Panc1 (cell line): Measurements from ENCODE around the gene SLC19A2.

Experiments used
- CTCF ChIP-seq: fragments of 450-650 bp; IDR thresholded peaks from 2 replicates; pipeline ENCODE4 v1.5.1; 2017; ENCODE audit warnings: mild to moderate bottlenecking
- POLR2AphosphoS5 ChIP-seq: IDR thresholded peaks from 2 replicates; pipeline ENCODE4 v1.6.1; 2012; ENCODE audit warnings: mild to moderate bottlenecking, low read depth, low read length, moderate library complexity
- REST ChIP-seq, 2 experiments: IDR thresholded peaks; 2 replicates each; pipeline ENCODE4 v1.6.1; 2011 to 2012; ENCODE audit warnings: low read depth in 2 of 2, control low read depth in 1 of 2, low read length in 1 of 2, mild to moderate bottlenecking in 1 of 2, moderate library complexity in 1 of 2; ENCODE audit not compliant: insufficient read depth in 1 of 2
- SIN3A ChIP-seq: IDR thresholded peaks from 2 replicates; pipeline ENCODE4 v1.6.1; 2012; ENCODE audit warnings: low read depth, mild to moderate bottlenecking, low read length, moderate library complexity, borderline replicate concordance; ENCODE audit not compliant: insufficient read depth
- TCF7L2 ChIP-seq: IDR thresholded peaks from 2 replicates; pipeline ENCODE4 v1.6.1; 2011; ENCODE audit warnings: mild to moderate bottlenecking, low read depth, low read length, inconsistent platforms

- TF ChIP-seq REST (IDR thresholded peaks at IDR 0.05; ENCODE audit: insufficient read depth in 1 of 2, low read depth in 2 of 2, low read length in 1 of 2) (no peak), CTCF (no peak), TCF7L2 (no peak), POLR2AphosphoS5 (no peak), SIN3A (no peak)
Observed at GRCh38 chr1:169460191-169460833, 25.4 kb downstream of the SLC19A2 start.
